NCI-H1930 (cell line): ENCODE results near the gene CCNO.

ENCODE experiments used
- DNase-seq, 2 experiments: peaks; one replicate each; lab custom pipeline; 2025; lab: John Stamatoyannopoulos, UW

Gene CCNO

GRCh38 chr5:55222985-55223811 lies 10.2 kb downstream of the CCNO start:
- DNase-seq: no peak

GRCh38 chr5:55222092-55222984 lies 11.1 kb downstream of the CCNO start:
- no peak for DNase-seq

- no peak for DNase-seq
Observed at GRCh38 chr5:55220433-55221185, 12.8 kb downstream of the CCNO start.

- no peak for DNase-seq
Observed at GRCh38 chr5:55219770-55220169, 13.6 kb downstream of the CCNO start.

- no peak for DNase-seq
Observed at GRCh38 chr5:55218967-55219366, 14.4 kb downstream of the CCNO start.

- DNase-seq: no peak
Observed at GRCh38 chr5:55211184-55211874, 22.1 kb downstream of the CCNO start.

- DNase-seq: no peak
Observed at GRCh38 chr5:55205001-55205400, 28.4 kb downstream of the CCNO start.

GRCh38 chr5:55191165-55191564 lies 42.2 kb downstream of the CCNO start:
- no peak for DNase-seq

GRCh38 chr5:55188656-55189540 lies 44.5 kb downstream of the CCNO start:
- peak; percentile 17 to 32 for DNase-seq

- no peak for DNase-seq
Observed at GRCh38 chr5:55187370-55187769, 46.0 kb downstream of the CCNO start.
